Right ventricle myocardium superior (tissue), 1 donor: ENCODE data around the gene TMEM139. TPM values are rescaled to one million over a fixed set of nuclear protein-coding genes. Genes with fewer than 3 reads are reported as not detected.
A peak's percentile ranks its signal among the peaks of the same experiment; 100 is the strongest.
"Not testable (repeated sequence)": the region's sequence is repeated elsewhere in the genome, so short reads cannot be mapped to it uniquely, and the experiment has no call there.

Source experiments
- ATAC-seq: fragments of 200-7000 bp; cut with Tn5 transposase; one replicate; pipeline ENCODE4 v1.9.1; 2020; ENCODE audit warnings: mild to moderate bottlenecking; ENCODE audit not compliant: poor library complexity
- DNase-seq: peaks from one replicate; pipeline ENCODE4 v3.0.0-alpha.2; 2020
- intact Hi-C: fragments of 100-400 bp; cut with DNase I; formaldehyde crosslinking; loops from one replicate; pipeline ENCODE4 v1.11.2; 2022
- total RNA-seq: library from RNA; stranded (reverse); fragmentation: NEBNext Ultra II Directional; extraction: Animal tissue kit (Norgen Biotek cat#: 25700); gene quantifications from one replicate; pipeline ENCODE4 v1.2.1, GENCODE V29; 2021
- donor health status: DM: no; HTN: yes; CAD: no; lungs with severe emphysema.

The TMEM139 gene
- total RNA-seq, 1 donor from 2014 or later: 16.1 TPM

- DNase-seq (no peak), ATAC-seq (no peak)
- intact Hi-C loops: no loop called here
Measured at GRCh38 chr7:143256325-143256724, 28.4 kb upstream of the TMEM139 start.

GRCh38 chr7:143256932-143257331, 27.8 kb upstream of the TMEM139 start:
- ATAC-seq: no peak
- DNase-seq: no peak
- intact Hi-C loops: no loop called here

- DNase-seq (no peak), ATAC-seq (no peak)
- intact Hi-C loops: no loop called here
Measured at GRCh38 chr7:143257501-143257900, 27.3 kb upstream of the TMEM139 start.

GRCh38 chr7:143258831-143259230, 25.9 kb upstream of the TMEM139 start:
- intact Hi-C loops: no loop called here
- DNase-seq (no peak), ATAC-seq (peak; percentile 55)

- ATAC-seq: no peak
- intact Hi-C loops: no loop called here
- DNase-seq: no peak
Measured at GRCh38 chr7:143259765-143260164, 25.0 kb upstream of the TMEM139 start.

GRCh38 chr7:143261901-143262300, 22.9 kb upstream of the TMEM139 start:
- no peak for DNase-seq
- no peak for ATAC-seq
- intact Hi-C loops: no loop called here

- DNase-seq: peak; percentile 94
- intact Hi-C loops: no loop called here
- peak; percentile 97 for ATAC-seq
Measured at GRCh38 chr7:143263266-143264195, 21.2 kb upstream of the TMEM139 start, which contains the start of gene GSTK1. Gene GSTK1, plus strand, starts transcription at chr7:143263441. Its CDS starts 73 bp downstream, at chr7:143263514.

GRCh38 chr7:143264196-143264568, 20.6 kb upstream of the TMEM139 start:
- intact Hi-C loops, ATAC-seq, DNase-seq: not testable (repeated sequence)

GRCh38 chr7:143265017-143265693, 19.6 kb upstream of the TMEM139 start:
- no peak for ATAC-seq
- intact Hi-C loops: no loop called here
- DNase-seq: no peak

- intact Hi-C loops: no loop called here
- ATAC-seq: no peak
- no peak for DNase-seq
Measured at GRCh38 chr7:143269251-143269650, 15.5 kb upstream of the TMEM139 start.

- ATAC-seq: no peak
- intact Hi-C loops: no loop called here
Measured at GRCh38 chr7:143271240-143271639, 13.5 kb upstream of the TMEM139 start.

GRCh38 chr7:143272871-143273270, 11.9 kb upstream of the TMEM139 start:
- intact Hi-C loops: no loop called here
- DNase-seq: no peak

More at GRCh38 chr7:143271240-143271639, 13.5 kb upstream of the TMEM139 start:
- DNase-seq: no peak

GRCh38 chr7:143279186-143280098, 5.3 kb upstream of the TMEM139 start:
- intact Hi-C loops: loop anchor here (10.0 kb wide), 1 partner anchor 105 kb away; the partner anchor contains the start of gene ZYX
- DNase-seq (no peak), ATAC-seq (peak; percentile 75)

More at GRCh38 chr7:143272871-143273270, 11.9 kb upstream of the TMEM139 start:
- no peak for ATAC-seq

GRCh38 chr7:143280160-143280559, 4.6 kb upstream of the TMEM139 start:
- DNase-seq (no peak), ATAC-seq (no peak)
- intact Hi-C loops: loop anchor here (10.0 kb wide), 1 partner anchor 105 kb away; the partner anchor contains the start of gene ZYX

- ATAC-seq: no peak
- intact Hi-C loops: loop anchor here (10.0 kb wide), 1 partner anchor 104 kb away; the partner anchor contains the start of gene ZYX
Measured at GRCh38 chr7:143280566-143280965, 4.2 kb upstream of the TMEM139 start.

GRCh38 chr7:143281529-143281928, 3.2 kb upstream of the TMEM139 start:
- intact Hi-C loops: loop anchor here (10.0 kb wide), 1 partner anchor 103 kb away; the partner anchor contains the start of gene ZYX
- ATAC-seq (no peak), DNase-seq (no peak)

More at GRCh38 chr7:143280566-143280965, 4.2 kb upstream of the TMEM139 start:
- no peak for DNase-seq

- DNase-seq (no peak), ATAC-seq (no peak)
- intact Hi-C loops: loop anchor here (10.0 kb wide), 1 partner anchor 103 kb away; the partner anchor contains the start of gene ZYX
Measured at GRCh38 chr7:143282124-143282523, 2.6 kb upstream of the TMEM139 start.

GRCh38 chr7:143283381-143283780, 1.4 kb upstream of the TMEM139 start:
- intact Hi-C loops: loop anchor here (10.0 kb wide), 1 partner anchor 101 kb away; the partner anchor contains the start of gene ZYX
- no peak for DNase-seq
- no peak for ATAC-seq
